GM12878 (cell line): ENCODE results near the gene PKP3.

Experiments
- BCL11A ChIP-seq: IDR thresholded peaks from 2 replicates; pipeline ENCODE4 v1.6.1; 2011; ENCODE audit warnings: low read depth, low read length
- CTCF ChIP-seq, 3 experiments: IDR thresholded peaks in 2 of 3; conservative IDR thresholded peaks in 1 of 3; 2 replicates each; pipeline ENCODE4 v1.5.1; 2011; ENCODE audit warnings: low read depth in 3 of 3, low read length in 3 of 3, mild to moderate bottlenecking in 3 of 3, control low read depth in 2 of 3, moderate library complexity in 2 of 3, inconsistent platforms in 1 of 3, mixed read lengths in 1 of 3; ENCODE audit not compliant: control insufficient read depth in 2 of 3, insufficient read depth in 1 of 3; ENCODE audit errors: extremely low read depth in 1 of 3
- ETV6 ChIP-seq, 2 experiments: fragments of 450-650 bp in 1 of 2; IDR thresholded peaks in 1 of 2; conservative IDR thresholded peaks in 1 of 2; 2 replicates each; pipeline ENCODE4 v1.6.1; 2014; ENCODE audit warnings: antibody characterized with exemption in 1 of 2, borderline replicate concordance in 1 of 2, low read depth in 1 of 2, mild to moderate bottlenecking in 1 of 2, moderate library complexity in 1 of 2
- EZH2 ChIP-seq: IDR thresholded peaks from 2 replicates; pipeline ENCODE4 v1.6.1; 2012; ENCODE audit warnings: low read depth, mild to moderate bottlenecking, control low read depth, inconsistent platforms, low read length, borderline replicate concordance; ENCODE audit not compliant: control insufficient read depth
- FOS ChIP-seq: IDR thresholded peaks from 3 replicates; pipeline ENCODE4 v1.6.1; 2011; ENCODE audit warnings: borderline replicate concordance; ENCODE audit not compliant: insufficient read length; ENCODE audit errors: extremely low read depth
- FOXM1 ChIP-seq: IDR thresholded peaks from 2 replicates; pipeline ENCODE4 v1.6.1; 2012; ENCODE audit warnings: low read depth, mild to moderate bottlenecking, inconsistent platforms, low read length, moderate library complexity
- POLR2A ChIP-seq: IDR thresholded peaks from 2 replicates; pipeline ENCODE4 v1.6.1; 2011; ENCODE audit warnings: low read depth, mild to moderate bottlenecking, low read length
- RFX5 ChIP-seq: IDR thresholded peaks from 2 replicates; pipeline ENCODE4 v1.6.1; 2011; ENCODE audit warnings: low read depth, low read length, improper control_type of control experiment
- STAT3 ChIP-seq: IDR thresholded peaks from 2 replicates; pipeline ENCODE4 v1.6.1; 2011; ENCODE audit warnings: low read depth, low read length, improper control_type of control experiment
- SUPT20H ChIP-seq: IDR thresholded peaks from 2 replicates; pipeline ENCODE4 v1.6.1; 2011; ENCODE audit warnings: low read depth, mild to moderate bottlenecking, low read length, moderate library complexity, borderline replicate concordance; ENCODE audit not compliant: control insufficient read depth

GRCh38 chr11:453564-453963 is 59.6 kb downstream of the PKP3 start:
- TF ChIP-seq FOXM1 = no peak
- no peak for TF ChIP-seq SUPT20H
- TF ChIP-seq CTCF (IDR thresholded peaks at IDR 0.05 in 2 of 3, conservative IDR thresholded peaks at IDR 0.05 in 1 of 3; ENCODE audit: control insufficient read depth in 2 of 3, extremely low read depth in 1 of 3, insufficient read depth in 1 of 3, low read depth in 3 of 3, low read length in 3 of 3) = no peak
- no peak for TF ChIP-seq BCL11A
- TF ChIP-seq STAT3 = no peak
- TF ChIP-seq POLR2A = no peak
- no peak for TF ChIP-seq FOS
- no peak for TF ChIP-seq EZH2
- TF ChIP-seq RFX5 = no peak
- no peak for TF ChIP-seq ETV6 (conservative IDR thresholded peaks at IDR 0.05 in 1 of 2, IDR thresholded peaks at IDR 0.05 in 1 of 2; ENCODE audit: borderline replicate concordance in 1 of 2, low read depth in 1 of 2)
